SK-N-SH (cell line): ENCODE measurements around the gene SLC46A2. TPM values are rescaled to one million over a fixed set of nuclear protein-coding genes. Genes with fewer than 3 reads are reported as not detected.

Source experiments
- CTCF ChIA-PET: fragments of 300-600, 350-600 bp; formaldehyde crosslinking; extraction: SDS; loops from one replicate; lab custom pipeline; 2021; lab: Yijun Ruan, JAX
- POLR2A ChIA-PET: fragments of 350-600 bp; sonication (Branson Sonifier 250); formaldehyde crosslinking; extraction: SDS; loops from one replicate; lab custom pipeline; 2020; ENCODE audit warnings: antibody characterized with exemption, inconsistent platforms; lab: Yijun Ruan, JAX
- DNase-seq: peaks from one replicate; pipeline ENCODE4 v3.0.0; 2012
- H2AFZ ChIP-seq: fragments of 200-600 bp; sonication (generic); 2 replicates; pipeline ENCODE4 v1.8.1; 2016; ENCODE audit warnings: antibody characterized with exemption, mild to moderate bottlenecking, low read depth
- H3F3A ChIP-seq: fragments of 200-600 bp; sonication (generic); replicated peaks from 2 replicates; pipeline ENCODE3; 2016; ENCODE audit warnings: antibody characterized with exemption, mild to moderate bottlenecking; ENCODE audit not compliant: insufficient read depth
- H3K27ac ChIP-seq, 2 experiments: fragments of 200-500 bp in 1 of 2; fragments of 200-600 bp in 1 of 2; sonication (Bioruptor generic) in 1 of 2; sonication (generic), shearing (Covaris generic) in 1 of 2; 2 replicates each; pipeline versions ENCODE4 v1.5.1 to v1.6.1; 2014 to 2016; ENCODE audit warnings: low read depth in 2 of 2, inconsistent platforms in 1 of 2, low read length in 1 of 2, mild to moderate bottlenecking in 1 of 2, mixed read lengths in 1 of 2
- H3K27me3 ChIP-seq: fragments of 200-600 bp; sonication (generic), shearing (Covaris generic); 2 replicates; pipeline ENCODE4 v1.6.1; 2016; ENCODE audit warnings: mixed run types; ENCODE audit not compliant: insufficient read depth
- H3K36me3 ChIP-seq, 2 experiments: fragments of 200-500 bp in 1 of 2; fragments of 200-600 bp in 1 of 2; sonication (Bioruptor generic) in 1 of 2; sonication (generic) in 1 of 2; replicated peaks in 1 of 2; 2 replicates each; pipeline versions ENCODE3 to v1.5.1; 2014 to 2016; ENCODE audit warnings: low read length in 1 of 2, mild to moderate bottlenecking in 1 of 2; ENCODE audit not compliant: insufficient read depth in 2 of 2, control insufficient read depth in 1 of 2
- H3K4me1 ChIP-seq, 2 experiments: fragments of 200-500 bp in 1 of 2; fragments of 200-600 bp in 1 of 2; sonication (Bioruptor generic) in 1 of 2; sonication (generic), shearing (Covaris generic) in 1 of 2; 2 replicates each; pipeline versions ENCODE4 v1.5.1 to v1.6.1; 2014 to 2016; ENCODE audit warnings: low read depth in 1 of 2, low read length in 1 of 2, mixed run types in 1 of 2; ENCODE audit not compliant: insufficient read depth in 2 of 2, control insufficient read depth in 1 of 2
- H3K4me2 ChIP-seq: fragments of 200-600 bp; sonication (generic), shearing (Covaris generic); 2 replicates; pipeline ENCODE4 v1.6.1; 2017; ENCODE audit warnings: mixed run types
- H3K4me3 ChIP-seq, 2 experiments: fragments of 200-500 bp in 1 of 2; fragments of 200-600 bp in 1 of 2; sonication (Bioruptor generic) in 1 of 2; sonication (generic), shearing (Covaris generic) in 1 of 2; 2 replicates each; pipeline versions ENCODE4 v1.5.1 to v1.8.1; 2014 to 2016; ENCODE audit warnings: low read depth in 2 of 2, inconsistent platforms in 1 of 2, low read length in 1 of 2, mild to moderate bottlenecking in 1 of 2, mixed read lengths in 1 of 2, moderate library complexity in 1 of 2
- H3K79me2 ChIP-seq: fragments of 200-600 bp; sonication (generic); 2 replicates; pipeline ENCODE4 v1.8.1; 2017; ENCODE audit warnings: mild to moderate bottlenecking; ENCODE audit not compliant: insufficient read depth
- H3K9ac ChIP-seq: fragments of 200-600 bp; sonication (generic); 2 replicates; pipeline ENCODE4 v1.6.1; 2017; ENCODE audit warnings: mixed run types
- H3K9me2 ChIP-seq: fragments of 200-600 bp; sonication (generic); 2 replicates; pipeline ENCODE4 v1.6.1; 2017; ENCODE audit warnings: mixed run types
- H3K9me3 ChIP-seq: fragments of 200-600 bp; sonication (generic); 2 replicates; pipeline ENCODE4 v1.6.1; 2017; ENCODE audit warnings: mixed run types, mild to moderate bottlenecking, moderate library complexity
- H4K20me1 ChIP-seq: fragments of 200-600 bp; sonication (generic); 2 replicates; pipeline ENCODE4 v1.6.1; 2017; ENCODE audit warnings: mild to moderate bottlenecking, mixed run types; ENCODE audit not compliant: insufficient read depth
- EP300 ChIP-seq, 2 experiments: IDR thresholded peaks; 2 replicates each; pipeline versions ENCODE4 v1.4.0 to v1.6.1; 2012; ENCODE audit warnings: borderline replicate concordance in 1 of 2, low read depth in 1 of 2, low read length in 1 of 2
- EZH2phosphoT487 ChIP-seq: fragments of 200-600 bp; sonication (generic); IDR thresholded peaks from 2 replicates; pipeline ENCODE4 v1.6.1; 2017; ENCODE audit warnings: low read depth, mixed run types, mild to moderate bottlenecking, antibody characterized with exemption, moderate library complexity, borderline replicate concordance
- FOXM1 ChIP-seq: IDR thresholded peaks from 2 replicates; pipeline ENCODE4 v1.4.0; 2012; ENCODE audit warnings: low read depth, mild to moderate bottlenecking
- GATA2 ChIP-seq: sonication (generic); formaldehyde crosslinking; IDR thresholded peaks from 2 replicates; pipeline ENCODE4 v1.5.0; 2020; ENCODE audit warnings: mild to moderate bottlenecking, missing genetic modification reagents
- JUND ChIP-seq: IDR thresholded peaks from 2 replicates; pipeline ENCODE4 v1.4.0; 2012
- MXI1 ChIP-seq: IDR thresholded peaks from 2 replicates; pipeline ENCODE4 v1.6.1; 2012; ENCODE audit warnings: mild to moderate bottlenecking, low read depth, low read length, improper control_type of control experiment
- PBX3 ChIP-seq: IDR thresholded peaks from 2 replicates; pipeline ENCODE4; 2012
- POLR2AphosphoS5 ChIP-seq: IDR thresholded peaks from 2 replicates; pipeline ENCODE4 v1.6.1; 2012; ENCODE audit warnings: low read depth, low read length
- RAD21 ChIP-seq: IDR thresholded peaks from 2 replicates; pipeline ENCODE4 v1.6.1; 2012; ENCODE audit warnings: mild to moderate bottlenecking, low read length
- RCOR1 ChIP-seq: fragments of 150-350 bp; IDR thresholded peaks from 2 replicates; pipeline ENCODE4 v1.6.1; 2017; ENCODE audit warnings: antibody characterized with exemption, low read length
- RFX5 ChIP-seq: IDR thresholded peaks from 2 replicates; pipeline ENCODE4 v1.6.1; 2012; ENCODE audit warnings: mild to moderate bottlenecking, improper control_type of control experiment, low read length
- RXRA ChIP-seq: IDR thresholded peaks from 2 replicates; pipeline ENCODE4 v1.4.0; 2012; ENCODE audit warnings: low read depth, mild to moderate bottlenecking, borderline replicate concordance
- SIN3A ChIP-seq: IDR thresholded peaks from 2 replicates; pipeline ENCODE4 v1.6.1; 2012; ENCODE audit warnings: low read depth, mild to moderate bottlenecking, low read length, moderate library complexity, borderline replicate concordance
- SMC3 ChIP-seq: IDR thresholded peaks from 2 replicates; pipeline ENCODE4 v1.6.1; 2012; ENCODE audit warnings: low read depth, low read length, improper control_type of control experiment
- TEAD4 ChIP-seq: IDR thresholded peaks from 2 replicates; pipeline ENCODE4 v1.4.0; 2012; ENCODE audit warnings: mild to moderate bottlenecking, borderline replicate concordance; ENCODE audit not compliant: insufficient read depth
- USF2 ChIP-seq: fragments of 150-350 bp; IDR thresholded peaks from 2 replicates; pipeline ENCODE4 v1.6.1; 2017; ENCODE audit warnings: antibody characterized with exemption, low read length, low read depth, borderline replicate concordance
- ZBTB33 ChIP-seq: IDR thresholded peaks from 2 replicates; pipeline ENCODE4 v1.4.0; 2012; ENCODE audit warnings: low read depth, borderline replicate concordance
- WGBS: methylation state at CpG from one replicate; pipeline ENCODE4 v1.1.6; 2017; ENCODE audit warnings: low lambda C conversion rate; 5-methylcytosine and 5-hydroxymethylcytosine counted together
- polyA plus RNA-seq, 3 experiments: library from polyadenylated mRNA; depleted of rRNA; stranded (reverse); fragments of >200 nt; gene quantifications; 2 replicates each; pipeline ENCODE4 v1.2.3, GENCODE V29; 2012
- TF ChIP-seq, protein P1 (sequence below): fragments of 200-600 bp; sonication (generic); IDR thresholded peaks from 2 replicates; pipeline ENCODE4 v1.6.1; 2017; ENCODE audit warnings: antibody characterized with exemption, mild to moderate bottlenecking, moderate library complexity
- TF ChIP-seq, protein P2 (sequence below): IDR thresholded peaks from 2 replicates; pipeline ENCODE4 v1.6.1; 2012; ENCODE audit warnings: mild to moderate bottlenecking, low read depth, low read length, moderate library complexity

SLC46A2 gene, protein sequence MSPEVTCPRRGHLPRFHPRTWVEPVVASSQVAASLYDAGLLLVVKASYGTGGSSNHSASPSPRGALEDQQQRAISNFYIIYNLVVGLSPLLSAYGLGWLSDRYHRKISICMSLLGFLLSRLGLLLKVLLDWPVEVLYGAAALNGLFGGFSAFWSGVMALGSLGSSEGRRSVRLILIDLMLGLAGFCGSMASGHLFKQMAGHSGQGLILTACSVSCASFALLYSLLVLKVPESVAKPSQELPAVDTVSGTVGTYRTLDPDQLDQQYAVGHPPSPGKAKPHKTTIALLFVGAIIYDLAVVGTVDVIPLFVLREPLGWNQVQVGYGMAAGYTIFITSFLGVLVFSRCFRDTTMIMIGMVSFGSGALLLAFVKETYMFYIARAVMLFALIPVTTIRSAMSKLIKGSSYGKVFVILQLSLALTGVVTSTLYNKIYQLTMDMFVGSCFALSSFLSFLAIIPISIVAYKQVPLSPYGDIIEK
- not detected in 2 replicates for polyA plus RNA-seq (2012; rRNA removed)
- polyA plus RNA-seq (2012; cell fraction: cytosol; rRNA removed): not detected in 2 replicates
- not detected in 2 replicates for polyA plus RNA-seq (2012; cell fraction: nucleus; rRNA removed)

DNA sequence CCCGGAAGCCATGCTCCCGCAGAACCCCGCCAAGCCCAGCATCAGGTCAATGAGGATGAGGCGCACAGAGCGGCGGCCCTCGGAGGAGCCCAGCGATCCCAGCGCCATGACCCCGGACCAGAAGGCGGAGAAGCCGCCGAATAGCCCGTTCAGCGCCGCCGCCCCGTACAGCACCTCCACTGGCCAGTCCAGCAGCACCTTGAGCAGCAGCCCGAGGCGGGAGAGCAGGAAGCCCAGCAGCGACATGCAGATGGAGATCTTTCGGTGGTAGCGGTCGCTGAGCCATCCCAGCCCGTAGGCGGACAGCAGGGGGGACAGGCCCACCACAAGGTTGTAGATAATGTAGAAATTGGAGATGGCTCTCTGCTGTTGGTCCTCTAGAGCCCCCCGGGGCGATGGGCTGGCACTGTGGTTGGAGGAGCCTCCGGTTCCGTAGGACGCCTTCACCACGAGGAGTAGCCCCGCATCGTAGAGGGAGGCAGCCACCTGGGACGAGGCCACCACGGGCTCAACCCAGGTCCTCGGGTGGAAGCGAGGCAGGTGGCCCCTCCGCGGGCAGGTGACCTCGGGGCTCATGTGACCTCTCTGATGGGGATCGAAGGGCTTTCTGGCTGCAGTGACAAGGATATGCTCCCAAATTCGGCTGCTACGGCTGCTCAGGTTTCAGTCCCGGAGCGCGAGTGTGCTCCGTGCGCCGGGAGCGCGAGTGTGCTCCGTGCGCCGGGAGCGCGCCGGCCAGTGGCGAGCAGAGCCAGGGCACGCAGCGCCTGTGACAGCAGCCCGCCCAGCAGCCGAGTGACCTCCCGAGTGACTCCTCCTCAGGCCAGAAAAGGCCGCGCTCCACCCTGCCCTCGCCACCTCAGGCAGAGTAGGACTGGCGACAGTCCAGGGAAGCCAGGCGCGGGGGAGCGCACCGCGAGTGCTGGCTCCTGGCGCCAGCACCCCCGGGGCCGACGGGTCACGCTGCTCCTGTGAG is at the start of gene SLC46A2:
TSS of gene SLC46A2 (minus strand) at position 771 of the 976 bp plus-strand sequence. CDS start at position 576, 195 bp downstream.
- H3K4me3 ChIP-seq: peak within 1 kb of the TSS; percentile 32 to 38; a peak in 3 of 4 replicates
- WGBS: 10% methylated on average over 40 of the region's 78 CpGs
- H3F3A ChIP-seq: no peaks in the 10 kb centered on the region
- DNase-seq: peak; percentile 73
- H3K9ac ChIP-seq: no peak within 1 kb of the TSS
- no peaks in the 10 kb centered on the region for H3K27me3 ChIP-seq
- H3K36me3 ChIP-seq: no peaks in the 10 kb centered on the region
- no peak within 1 kb of the TSS for H2AFZ ChIP-seq
- peak within 1 kb of the TSS; percentile 71 for H3K4me2 ChIP-seq
- no peak within 1 kb of the TSS for H3K27ac ChIP-seq
- peaks cover 0 to 5% of the 10 kb centered on the region in 2 experiments; a peak in 1 of 4 replicates for H3K4me1 ChIP-seq
- H3K9me2 ChIP-seq: no peaks in the 10 kb centered on the region
- no peaks in the 10 kb centered on the region for H3K9me3 ChIP-seq
- ChIA-PET CTCF (no interaction called here), POLR2A (no interaction called here)
- H4K20me1 ChIP-seq: no peaks in the 10 kb centered on the region
- H3K79me2 ChIP-seq: no peaks in the 10 kb centered on the region
- TF ChIP-seq RXRA (no peak), PBX3 (no peak), ZBTB33 (no peak), RAD21 (no peak), FOXM1 (no peak), POLR2AphosphoS5 (no peak), USF2 (no peak), GATA2 (no peak), RCOR1 (no peak), JUND (no peak), EZH2phosphoT487 (no peak), EP300 (IDR thresholded peaks at IDR 0.05; ENCODE audit: borderline replicate concordance in 1 of 2, low read depth in 1 of 2, low read length in 1 of 2) (no peak), SIN3A (no peak), MXI1 (no peak), TEAD4 (no peak), RFX5 (no peak), SMC3 (no peak)
- TF ChIP-seq, protein P1, sequence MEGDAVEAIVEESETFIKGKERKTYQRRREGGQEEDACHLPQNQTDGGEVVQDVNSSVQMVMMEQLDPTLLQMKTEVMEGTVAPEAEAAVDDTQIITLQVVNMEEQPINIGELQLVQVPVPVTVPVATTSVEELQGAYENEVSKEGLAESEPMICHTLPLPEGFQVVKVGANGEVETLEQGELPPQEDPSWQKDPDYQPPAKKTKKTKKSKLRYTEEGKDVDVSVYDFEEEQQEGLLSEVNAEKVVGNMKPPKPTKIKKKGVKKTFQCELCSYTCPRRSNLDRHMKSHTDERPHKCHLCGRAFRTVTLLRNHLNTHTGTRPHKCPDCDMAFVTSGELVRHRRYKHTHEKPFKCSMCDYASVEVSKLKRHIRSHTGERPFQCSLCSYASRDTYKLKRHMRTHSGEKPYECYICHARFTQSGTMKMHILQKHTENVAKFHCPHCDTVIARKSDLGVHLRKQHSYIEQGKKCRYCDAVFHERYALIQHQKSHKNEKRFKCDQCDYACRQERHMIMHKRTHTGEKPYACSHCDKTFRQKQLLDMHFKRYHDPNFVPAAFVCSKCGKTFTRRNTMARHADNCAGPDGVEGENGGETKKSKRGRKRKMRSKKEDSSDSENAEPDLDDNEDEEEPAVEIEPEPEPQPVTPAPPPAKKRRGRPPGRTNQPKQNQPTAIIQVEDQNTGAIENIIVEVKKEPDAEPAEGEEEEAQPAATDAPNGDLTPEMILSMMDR: no peak
- TF ChIP-seq, protein P2, sequence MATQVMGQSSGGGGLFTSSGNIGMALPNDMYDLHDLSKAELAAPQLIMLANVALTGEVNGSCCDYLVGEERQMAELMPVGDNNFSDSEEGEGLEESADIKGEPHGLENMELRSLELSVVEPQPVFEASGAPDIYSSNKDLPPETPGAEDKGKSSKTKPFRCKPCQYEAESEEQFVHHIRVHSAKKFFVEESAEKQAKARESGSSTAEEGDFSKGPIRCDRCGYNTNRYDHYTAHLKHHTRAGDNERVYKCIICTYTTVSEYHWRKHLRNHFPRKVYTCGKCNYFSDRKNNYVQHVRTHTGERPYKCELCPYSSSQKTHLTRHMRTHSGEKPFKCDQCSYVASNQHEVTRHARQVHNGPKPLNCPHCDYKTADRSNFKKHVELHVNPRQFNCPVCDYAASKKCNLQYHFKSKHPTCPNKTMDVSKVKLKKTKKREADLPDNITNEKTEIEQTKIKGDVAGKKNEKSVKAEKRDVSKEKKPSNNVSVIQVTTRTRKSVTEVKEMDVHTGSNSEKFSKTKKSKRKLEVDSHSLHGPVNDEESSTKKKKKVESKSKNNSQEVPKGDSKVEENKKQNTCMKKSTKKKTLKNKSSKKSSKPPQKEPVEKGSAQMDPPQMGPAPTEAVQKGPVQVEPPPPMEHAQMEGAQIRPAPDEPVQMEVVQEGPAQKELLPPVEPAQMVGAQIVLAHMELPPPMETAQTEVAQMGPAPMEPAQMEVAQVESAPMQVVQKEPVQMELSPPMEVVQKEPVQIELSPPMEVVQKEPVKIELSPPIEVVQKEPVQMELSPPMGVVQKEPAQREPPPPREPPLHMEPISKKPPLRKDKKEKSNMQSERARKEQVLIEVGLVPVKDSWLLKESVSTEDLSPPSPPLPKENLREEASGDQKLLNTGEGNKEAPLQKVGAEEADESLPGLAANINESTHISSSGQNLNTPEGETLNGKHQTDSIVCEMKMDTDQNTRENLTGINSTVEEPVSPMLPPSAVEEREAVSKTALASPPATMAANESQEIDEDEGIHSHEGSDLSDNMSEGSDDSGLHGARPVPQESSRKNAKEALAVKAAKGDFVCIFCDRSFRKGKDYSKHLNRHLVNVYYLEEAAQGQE: no peak
